Stimulated activated naive CD8-positive, alpha-beta T cell treated with anti-CD3 and anti-CD28 coated beads, Interleukin-15, amount 100 ng/mL, for 72 hours (primary cell): ENCODE measurements around the gene PLCD1.

Experiments
- ATAC-seq: fragments of 150-1000 bp; cut with Tn5 transposase; 2 replicates; pipeline ENCODE4 v1.10.0; 2021; ENCODE audit warnings: mild to moderate bottlenecking, moderate library complexity
- DNase-seq, 2 donors: peaks; one replicate each; pipeline ENCODE4 v3.0.0; 2021 to 2022
- H3K27ac Mint-ChIP-seq, 2 donors: one replicate each; pipeline ENCODE4 v1.8.0; 2022; ENCODE audit warnings: mild to moderate bottlenecking in 2 of 2, mixed read lengths in 2 of 2, moderate library complexity in 2 of 2
- H3K27me3 Mint-ChIP-seq: one replicate; pipeline ENCODE4 v1.8.0; 2022; ENCODE audit warnings: mixed read lengths
- H3K4me1 Mint-ChIP-seq: one replicate; pipeline ENCODE4 v1.8.0; 2022; ENCODE audit warnings: mild to moderate bottlenecking, mixed read lengths
- H3K4me3 Mint-ChIP-seq, 2 donors: one replicate each; pipeline ENCODE4 v1.8.0; 2022; ENCODE audit warnings: mild to moderate bottlenecking in 2 of 2, mixed read lengths in 2 of 2, moderate library complexity in 1 of 2
- H3K9me3 Mint-ChIP-seq, 2 donors: one replicate each; pipeline ENCODE4 v1.8.0; 2022; ENCODE audit warnings: mixed read lengths in 2 of 2

The PLCD1 gene

DNA sequence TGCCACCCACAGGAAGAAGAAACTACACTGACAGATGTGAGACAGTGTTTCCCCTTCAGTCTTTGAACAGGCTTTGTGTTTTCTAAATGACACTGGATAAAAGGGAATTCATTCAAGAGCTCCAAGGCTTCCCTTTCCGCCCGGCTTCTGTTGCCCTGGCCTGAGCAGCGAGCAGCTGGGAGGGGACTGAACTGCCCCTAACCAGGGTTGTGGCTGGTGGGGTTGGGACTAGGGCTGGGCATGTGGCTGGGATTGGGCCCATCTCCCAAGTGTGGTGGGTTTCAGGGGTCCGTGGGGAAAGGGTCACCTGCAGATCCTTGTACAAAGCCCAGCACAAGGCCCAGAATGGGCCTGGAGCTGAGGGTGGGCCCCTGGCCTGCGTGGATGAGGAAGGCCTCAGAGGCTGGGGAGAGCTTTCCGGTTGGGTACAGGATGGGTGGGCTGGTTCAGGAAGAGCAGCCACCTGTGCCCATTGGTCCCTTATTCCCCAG lies 28.4 kb downstream of the PLCD1 start:
- Mint-ChIP-seq H3K27me3 (no peaks in the 10 kb centered on the region), H3K9me3 (no peaks in the 10 kb centered on the region), H3K27ac (no peak overlapping the region), H3K4me1 (peaks cover 57% of the 10 kb centered on the region), H3K4me3 (no peak overlapping the region)
- ATAC-seq, result no peak
- DNase-seq, result no peak

DNA sequence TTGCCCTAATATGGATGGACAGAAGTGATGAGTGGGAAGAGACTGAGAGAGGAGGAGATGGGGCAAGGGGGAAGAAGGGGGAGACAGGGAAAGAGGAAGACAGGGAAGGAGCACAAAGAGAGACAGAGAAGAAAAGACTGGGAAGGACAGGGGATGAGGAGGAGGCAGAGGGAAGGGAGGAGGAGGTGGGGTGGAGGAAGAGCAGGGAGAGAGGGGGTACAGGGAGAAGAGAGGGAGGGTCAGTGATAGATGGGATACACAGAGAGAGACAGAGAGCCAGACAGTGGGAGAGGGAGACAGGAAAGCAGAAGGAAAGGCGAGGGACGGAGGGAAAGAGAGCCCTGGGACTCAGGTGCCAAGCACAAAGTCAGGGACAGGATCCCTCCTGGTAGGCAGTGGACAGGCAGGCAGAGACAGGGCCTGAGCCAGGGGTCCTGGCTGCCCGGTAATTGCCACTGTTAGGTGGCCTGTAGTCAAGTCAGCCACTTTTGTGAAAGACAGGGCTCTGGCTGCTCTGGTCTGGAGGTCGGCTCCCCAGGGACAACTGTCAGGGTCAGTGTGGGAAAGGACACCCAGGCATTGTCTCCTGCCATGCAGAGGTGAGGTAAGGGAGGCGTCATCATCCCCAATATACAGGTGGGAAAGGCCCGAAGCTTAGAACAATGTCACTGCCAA lies 29.1 kb downstream of the PLCD1 start:
- H3K4me3 Mint-ChIP-seq, result no peak overlapping the region
- no peak for ATAC-seq
- no peak overlapping the region for H3K27ac Mint-ChIP-seq

DNA sequence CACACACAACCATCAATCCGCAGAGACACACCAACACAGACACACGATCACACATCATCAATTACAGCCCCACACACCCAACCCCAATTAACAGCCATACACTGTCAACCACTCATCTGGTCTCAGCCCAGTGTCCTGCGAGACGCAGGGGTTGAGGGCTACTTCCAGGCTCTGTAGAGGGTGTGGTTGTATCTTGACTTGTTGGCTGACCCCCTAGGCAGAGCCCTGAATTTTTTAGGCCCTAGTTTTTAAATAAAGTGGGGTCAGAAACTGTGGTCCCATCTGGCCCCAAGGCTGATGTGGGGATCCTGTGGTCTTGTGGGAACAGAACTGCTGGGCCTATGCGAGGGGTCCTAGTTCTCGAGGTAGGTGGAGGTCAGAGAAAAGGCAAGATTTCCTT lies 29.6 kb downstream of the PLCD1 start:
- no peak overlapping the region for H3K4me3 Mint-ChIP-seq
- ATAC-seq (no peak), DNase-seq (no peak)
- no peaks in the 10 kb centered on the region for H3K9me3 Mint-ChIP-seq
- no peaks in the 10 kb centered on the region for H3K27me3 Mint-ChIP-seq
- H3K4me1 Mint-ChIP-seq, result peaks cover 69% of the 10 kb centered on the region
- no peak overlapping the region for H3K27ac Mint-ChIP-seq

More for the DNA sequence above, 29.1 kb downstream of the PLCD1 start:
- Mint-ChIP-seq H3K9me3 (no peaks in the 10 kb centered on the region), H3K4me1 (peaks cover 64% of the 10 kb centered on the region), H3K27me3 (no peaks in the 10 kb centered on the region)
- DNase-seq, result no peak

DNA sequence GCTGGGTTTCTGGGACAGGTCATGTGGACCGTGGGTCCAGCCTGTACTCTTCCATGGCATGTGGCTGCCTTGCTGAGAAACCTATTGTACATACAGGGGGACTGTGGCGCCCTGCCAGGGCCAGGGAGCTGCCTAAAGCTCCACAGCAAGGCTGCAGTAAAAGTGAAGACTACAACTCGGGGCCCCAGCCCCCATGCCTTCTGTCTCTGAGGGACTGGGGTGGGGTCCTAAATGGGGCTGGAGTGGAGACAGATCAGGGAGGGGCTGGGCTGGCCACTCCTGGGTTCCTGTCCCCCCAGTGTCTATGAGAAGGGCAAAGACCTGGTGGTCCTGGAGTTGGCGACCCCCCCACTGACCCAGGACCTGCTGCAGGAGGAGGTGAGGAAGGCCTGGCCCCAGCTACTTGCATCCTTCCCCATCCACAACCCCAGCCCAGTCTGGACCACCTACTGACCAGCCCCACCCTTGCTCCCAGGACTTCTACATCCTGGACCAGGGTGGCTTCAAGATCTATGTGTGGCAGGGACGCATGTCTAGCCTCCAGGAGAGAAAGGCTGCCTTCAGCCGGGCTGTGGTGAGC lies 31.6 kb downstream of the PLCD1 start:
- no peak for ATAC-seq
- DNase-seq, result no peak
- peak overlapping the region; percentile 83 for H3K4me3 Mint-ChIP-seq
- no peaks in the 10 kb centered on the region for H3K9me3 Mint-ChIP-seq
- H3K4me1 Mint-ChIP-seq, result peaks cover 67% of the 10 kb centered on the region
- no peaks in the 10 kb centered on the region for H3K27me3 Mint-ChIP-seq
- peak overlapping the region; percentile 90 to 95 for H3K27ac Mint-ChIP-seq

DNA sequence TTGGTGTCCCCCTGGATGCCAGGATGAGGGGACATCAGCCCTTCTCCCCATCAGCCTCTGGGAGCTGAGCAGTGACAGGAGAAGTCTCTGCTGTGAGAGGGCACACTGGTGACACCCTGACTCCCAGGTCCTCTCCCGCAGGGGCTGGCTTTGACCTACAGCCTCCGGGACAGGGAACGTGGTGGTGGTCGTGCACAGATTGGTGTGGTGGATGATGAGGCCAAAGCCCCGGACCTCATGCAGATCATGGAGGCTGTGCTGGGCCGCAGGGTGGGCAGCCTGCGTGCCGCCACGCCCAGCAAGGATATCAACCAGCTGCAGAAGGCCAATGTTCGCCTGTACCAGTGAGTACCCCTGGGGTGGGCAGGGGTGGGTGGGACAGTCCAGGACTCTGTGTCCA lies 32.1 kb downstream of the PLCD1 start:
- H3K4me1 Mint-ChIP-seq, result peaks cover 65% of the 10 kb centered on the region
- H3K9me3 Mint-ChIP-seq, result no peaks in the 10 kb centered on the region
- ATAC-seq (no peak), DNase-seq (no peak)
- peak overlapping the region in 1 of 2 donors; percentile 21 for H3K4me3 Mint-ChIP-seq
- no peaks in the 10 kb centered on the region for H3K27me3 Mint-ChIP-seq
- H3K27ac Mint-ChIP-seq, result no peak overlapping the region

DNA sequence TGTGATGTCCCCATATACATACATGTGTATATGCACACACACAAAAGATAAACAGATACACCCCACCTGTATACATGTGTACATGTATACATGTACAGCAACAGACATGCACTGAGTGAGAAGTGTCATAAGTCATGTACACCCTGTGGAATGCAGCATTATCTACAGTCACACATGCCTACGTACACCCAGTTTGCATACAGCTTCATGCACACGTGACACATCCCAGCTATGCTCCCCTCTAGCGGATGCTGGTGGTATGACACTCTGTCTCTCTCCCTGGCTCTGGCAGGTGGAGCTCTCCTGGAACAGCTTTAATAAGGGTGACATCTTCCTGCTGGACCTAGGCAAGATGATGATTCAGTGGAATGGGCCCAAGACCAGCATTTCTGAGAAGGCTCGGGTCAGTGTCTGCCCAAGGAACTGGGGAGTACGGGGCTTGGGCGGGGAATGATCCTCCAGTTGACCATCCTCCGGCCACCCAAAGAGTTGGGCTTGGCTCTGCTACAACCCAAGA lies 32.6 kb downstream of the PLCD1 start:
- DNase-seq (peak; percentile 81 to 85), ATAC-seq (peak; percentile 56)
- Mint-ChIP-seq H3K27ac (no peak overlapping the region), H3K27me3 (no peaks in the 10 kb centered on the region), H3K4me3 (no peak overlapping the region), H3K4me1 (peaks cover 65% of the 10 kb centered on the region), H3K9me3 (no peaks in the 10 kb centered on the region)

DNA sequence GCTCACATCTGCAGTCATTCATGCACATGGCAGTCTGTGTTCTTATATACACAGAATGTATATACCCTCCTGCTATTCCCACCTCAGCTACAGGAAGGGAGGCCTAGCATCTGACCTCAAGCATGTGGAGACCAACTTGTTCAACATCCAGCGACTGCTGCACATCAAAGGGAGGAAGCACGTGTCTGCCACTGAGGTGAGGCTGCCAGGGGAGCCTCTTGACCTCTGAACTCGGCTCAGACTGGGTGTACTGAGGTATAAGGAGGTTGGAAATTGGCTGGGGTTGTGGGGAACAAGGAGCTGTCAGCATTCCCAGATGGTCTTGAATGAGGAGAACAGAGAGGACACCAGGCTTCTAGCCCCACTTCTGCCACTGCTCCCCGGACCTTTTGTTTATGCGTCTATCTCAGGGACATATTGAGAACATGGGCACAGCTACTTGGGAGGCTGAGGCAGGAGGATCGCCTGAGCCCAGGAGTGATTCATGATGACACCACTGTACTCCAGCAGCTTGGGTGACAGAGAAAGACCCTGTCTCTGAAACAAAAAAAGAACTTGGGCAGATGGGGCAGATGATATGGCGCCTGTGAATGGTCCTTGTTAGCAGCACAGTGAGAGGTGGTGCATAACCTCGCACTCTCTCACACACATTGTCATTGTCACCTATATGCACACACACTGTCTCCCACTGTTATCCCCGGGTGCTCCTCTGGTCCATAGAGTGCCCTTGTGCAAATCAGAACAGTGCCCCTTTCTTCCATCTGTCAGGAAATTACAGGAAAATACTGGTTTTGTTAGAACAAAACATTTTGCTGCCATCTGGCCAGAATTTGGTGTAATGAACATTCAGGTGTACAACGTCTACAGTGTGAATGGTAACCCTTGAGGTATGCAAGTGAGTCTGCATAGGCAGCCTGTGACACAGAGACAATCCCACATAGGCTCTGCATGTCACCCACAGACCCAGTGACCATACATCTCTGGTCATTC lies 33.5 kb downstream of the PLCD1 start:
- DNase-seq (no peak), ATAC-seq (no peak)
- H3K4me3 Mint-ChIP-seq, result peak overlapping the region; percentile 33 to 49
- peak overlapping the region in 1 of 2 donors; percentile 69 for H3K27ac Mint-ChIP-seq
- H3K27me3 Mint-ChIP-seq, result no peaks in the 10 kb centered on the region
- no peaks in the 10 kb centered on the region for H3K9me3 Mint-ChIP-seq
- H3K4me1 Mint-ChIP-seq, result peaks cover 65% of the 10 kb centered on the region

DNA sequence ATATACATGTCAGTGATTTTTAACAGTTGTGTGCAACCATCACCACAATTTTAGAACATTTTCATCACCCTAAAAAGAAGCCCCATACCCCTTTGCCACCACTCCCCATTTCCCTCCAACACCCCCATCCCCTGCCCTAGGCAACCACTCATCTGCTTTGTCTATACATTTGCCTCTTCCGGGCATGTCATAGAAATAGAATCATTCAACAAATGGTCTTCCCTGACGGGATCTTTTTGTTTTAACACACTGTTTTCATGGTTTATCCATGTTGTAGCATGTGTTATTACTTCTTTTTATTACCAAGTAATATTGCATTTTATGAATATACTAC lies 34.8 kb downstream of the PLCD1 start:
- DNase-seq (no peak), ATAC-seq (peak; percentile 19)
- Mint-ChIP-seq H3K4me1 (peaks cover 64% of the 10 kb centered on the region), H3K4me3 (peak overlapping the region; percentile 90 to 97), H3K27ac (peak overlapping the region; percentile 93 to 99), H3K27me3 (no peaks in the 10 kb centered on the region), H3K9me3 (no peaks in the 10 kb centered on the region)

DNA sequence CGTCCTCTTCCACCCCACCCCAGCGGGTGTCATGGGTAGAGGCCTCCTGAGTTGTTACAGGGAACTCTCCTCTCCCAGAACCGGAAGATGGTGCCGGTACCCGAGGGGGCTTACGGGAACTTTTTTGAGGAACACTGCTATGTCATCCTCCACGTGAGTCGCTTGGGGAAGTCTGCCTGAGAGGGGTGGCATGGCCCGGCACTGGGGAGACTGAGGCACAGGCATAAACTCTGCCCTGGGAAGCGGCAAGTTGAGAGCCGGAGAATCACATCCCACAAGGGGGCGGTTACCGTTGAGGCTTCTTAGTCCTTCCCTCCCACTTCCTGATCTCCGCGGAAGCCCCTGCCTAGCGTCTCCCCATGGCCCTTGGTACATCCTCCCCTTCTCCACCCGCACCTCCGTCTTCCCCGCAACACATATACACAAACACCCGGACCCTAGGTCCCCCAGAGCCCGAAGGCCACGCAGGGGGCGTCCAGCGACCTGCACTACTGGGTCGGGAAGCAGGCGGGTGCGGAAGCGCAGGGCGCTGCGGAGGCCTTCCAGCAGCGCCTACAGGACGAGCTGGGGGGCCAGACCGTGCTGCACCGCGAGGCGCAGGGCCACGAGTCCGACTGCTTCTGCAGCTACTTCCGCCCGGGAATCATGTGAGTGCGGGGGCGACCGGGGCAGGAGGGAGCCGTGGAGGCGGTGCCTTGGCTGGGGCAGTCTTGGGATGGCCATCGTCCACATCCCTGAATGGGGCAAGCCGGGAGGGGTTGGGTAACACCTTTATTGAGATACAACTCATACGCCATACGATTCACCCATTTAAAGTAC lies 35.4 kb downstream of the PLCD1 start:
- H3K4me1 Mint-ChIP-seq, result peaks cover 58% of the 10 kb centered on the region
- H3K27ac Mint-ChIP-seq, result peak overlapping the region; percentile 93 to 99
- H3K9me3 Mint-ChIP-seq, result no peaks in the 10 kb centered on the region
- DNase-seq (peak; percentile 59 to 78), ATAC-seq (peak; percentile 76)
- H3K4me3 Mint-ChIP-seq, result peak overlapping the region; percentile 90 to 97
- no peaks in the 10 kb centered on the region for H3K27me3 Mint-ChIP-seq

DNA sequence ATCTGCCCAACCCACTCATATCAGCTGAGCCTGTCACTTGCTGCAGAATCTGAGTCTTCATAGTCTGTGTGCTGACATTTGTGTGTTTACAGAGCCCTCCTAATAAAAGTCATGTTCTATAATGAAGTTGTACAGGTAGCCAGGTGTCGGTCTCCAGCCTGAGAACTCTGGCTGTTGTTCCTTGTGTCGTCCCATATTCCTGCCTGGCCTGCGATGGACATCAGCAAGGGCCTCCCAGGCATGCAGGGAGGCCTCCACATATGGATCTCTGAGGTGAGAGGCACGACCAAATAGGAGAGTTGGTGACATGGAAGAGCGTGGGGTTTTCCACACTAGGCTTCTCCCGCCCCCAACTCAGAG lies 36.0 kb downstream of the PLCD1 start:
- ATAC-seq (no peak), DNase-seq (no peak)
- H3K9me3 Mint-ChIP-seq, result no peaks in the 10 kb centered on the region
- H3K27ac Mint-ChIP-seq, result peak overlapping the region; percentile 93 to 99
- H3K4me3 Mint-ChIP-seq, result peak overlapping the region; percentile 90 to 97
- peaks cover 53% of the 10 kb centered on the region for H3K4me1 Mint-ChIP-seq
- H3K27me3 Mint-ChIP-seq, result no peaks in the 10 kb centered on the region

DNA sequence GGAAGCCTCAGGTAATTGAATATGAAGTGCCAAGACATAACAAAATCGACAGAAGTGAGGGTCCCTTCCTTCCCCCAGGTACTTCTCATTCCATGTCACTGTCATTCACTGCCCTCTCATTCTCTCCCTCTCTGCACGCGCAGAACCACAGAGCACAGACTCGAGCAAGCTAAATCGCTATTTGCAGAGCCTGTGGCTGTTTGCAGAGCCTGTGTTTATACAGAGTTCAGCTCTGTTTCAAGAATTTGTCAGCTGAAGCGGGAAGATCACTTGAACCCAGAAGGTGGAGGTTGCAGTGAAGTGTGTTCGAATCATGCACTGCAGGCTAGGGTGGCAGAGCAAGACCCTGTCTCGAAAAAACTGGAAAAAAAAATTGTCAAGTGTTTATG lies 36.4 kb downstream of the PLCD1 start:
- DNase-seq, result no peak
- no peaks in the 10 kb centered on the region for H3K9me3 Mint-ChIP-seq
- H3K27ac Mint-ChIP-seq, result peak overlapping the region in 1 of 2 donors; percentile 15
- peaks cover 49% of the 10 kb centered on the region for H3K4me1 Mint-ChIP-seq
- H3K27me3 Mint-ChIP-seq, result no peaks in the 10 kb centered on the region
- peak overlapping the region; percentile 90 to 97 for H3K4me3 Mint-ChIP-seq
- no peak for ATAC-seq

DNA sequence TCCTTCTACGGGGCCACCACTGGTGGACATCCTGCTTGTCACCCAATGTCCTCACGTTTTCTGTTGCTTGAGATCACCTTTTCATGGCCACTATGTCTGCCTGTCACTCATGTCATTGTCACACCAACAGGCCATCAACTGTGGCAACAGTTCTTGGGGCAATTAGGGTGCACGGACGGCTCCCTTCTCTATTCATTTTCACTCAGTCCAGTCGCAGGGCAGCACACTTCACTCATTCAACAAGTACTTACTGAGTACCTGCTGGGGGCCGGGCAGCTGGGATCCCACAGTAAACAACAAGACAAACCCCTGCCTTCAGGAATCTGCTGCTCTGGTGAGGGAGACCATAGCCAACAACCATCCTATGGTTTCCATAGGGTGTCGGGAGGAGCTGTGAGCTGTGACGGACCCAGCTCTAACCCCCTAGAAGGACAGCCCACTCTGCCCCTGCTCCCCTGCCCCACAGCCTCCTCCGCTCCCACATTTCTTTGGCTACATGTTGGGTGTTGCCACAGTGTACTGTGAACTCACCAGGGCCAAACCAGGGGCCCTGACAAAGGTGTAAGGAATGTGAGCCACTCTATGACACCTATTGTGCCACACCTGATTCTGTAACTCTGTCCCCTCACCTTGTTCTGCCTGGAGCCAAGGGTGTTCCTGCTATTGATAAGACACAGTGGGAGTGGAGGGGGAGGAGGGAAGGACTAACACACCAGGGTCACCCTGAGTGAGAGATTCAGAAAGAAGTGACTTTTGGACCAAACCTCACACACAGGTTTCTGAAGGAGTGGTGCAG lies 37.0 kb downstream of the PLCD1 start:
- Mint-ChIP-seq H3K9me3 (no peaks in the 10 kb centered on the region), H3K27me3 (no peaks in the 10 kb centered on the region), H3K4me3 (no peak overlapping the region), H3K27ac (peak overlapping the region in 1 of 2 donors; percentile 15), H3K4me1 (peaks cover 43% of the 10 kb centered on the region)
- DNase-seq (no peak), ATAC-seq (no peak)

DNA sequence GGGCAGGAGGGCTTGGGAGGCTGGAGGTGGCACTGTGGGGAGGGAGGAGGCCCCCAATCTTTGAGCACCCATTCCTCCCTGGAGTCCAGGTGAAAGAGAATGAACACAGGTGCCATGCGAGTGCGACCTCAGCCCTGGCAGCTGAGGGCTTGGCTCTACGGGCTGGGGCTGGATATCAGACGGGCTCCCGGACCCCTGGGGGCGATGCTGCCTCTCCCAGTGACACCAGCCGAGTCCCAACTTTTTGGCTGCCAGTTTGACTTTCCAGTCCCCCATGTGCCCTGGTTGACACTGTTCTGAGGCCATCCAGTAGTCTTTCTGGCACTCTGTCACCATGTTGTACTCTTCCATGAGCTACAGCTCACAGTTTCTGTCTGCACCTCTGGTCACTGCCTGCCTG lies 37.6 kb downstream of the PLCD1 start:
- H3K27me3 Mint-ChIP-seq, result no peaks in the 10 kb centered on the region
- H3K27ac Mint-ChIP-seq, result no peak overlapping the region
- H3K9me3 Mint-ChIP-seq, result no peaks in the 10 kb centered on the region
- H3K4me1 Mint-ChIP-seq, result peaks cover 37% of the 10 kb centered on the region
- no peak for DNase-seq
- H3K4me3 Mint-ChIP-seq, result no peak overlapping the region
- no peak for ATAC-seq

DNA sequence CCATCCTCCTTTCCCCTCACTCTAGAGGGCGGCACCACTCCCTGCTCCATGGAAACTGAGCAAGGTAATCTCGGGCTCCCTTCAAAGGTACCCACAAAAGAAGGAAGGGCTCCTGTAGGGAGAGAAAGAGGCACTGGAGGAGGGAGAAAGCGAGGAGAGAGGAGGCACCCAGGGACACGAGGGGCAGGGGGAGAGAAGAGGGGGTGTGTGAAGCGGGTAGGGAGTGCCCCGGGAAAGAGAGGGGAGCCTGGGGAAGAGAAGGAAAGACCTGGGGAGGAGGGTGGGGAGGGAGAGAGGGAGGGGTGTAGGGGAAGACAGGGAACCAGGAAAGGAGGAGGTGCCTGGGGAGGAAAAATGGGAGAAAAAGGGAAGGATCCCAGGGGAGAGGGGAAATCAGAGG lies 38.3 kb downstream of the PLCD1 start:
- no peak for DNase-seq

More for the DNA sequence above, 38.3 kb downstream of the PLCD1 start:
- ATAC-seq, result no peak
- Mint-ChIP-seq H3K4me1 (peaks cover 29% of the 10 kb centered on the region), H3K27me3 (no peaks in the 10 kb centered on the region), H3K27ac (no peak overlapping the region), H3K4me3 (no peak overlapping the region), H3K9me3 (no peaks in the 10 kb centered on the region)
